ENCODE data around the gene OR7A17.

DNA sequence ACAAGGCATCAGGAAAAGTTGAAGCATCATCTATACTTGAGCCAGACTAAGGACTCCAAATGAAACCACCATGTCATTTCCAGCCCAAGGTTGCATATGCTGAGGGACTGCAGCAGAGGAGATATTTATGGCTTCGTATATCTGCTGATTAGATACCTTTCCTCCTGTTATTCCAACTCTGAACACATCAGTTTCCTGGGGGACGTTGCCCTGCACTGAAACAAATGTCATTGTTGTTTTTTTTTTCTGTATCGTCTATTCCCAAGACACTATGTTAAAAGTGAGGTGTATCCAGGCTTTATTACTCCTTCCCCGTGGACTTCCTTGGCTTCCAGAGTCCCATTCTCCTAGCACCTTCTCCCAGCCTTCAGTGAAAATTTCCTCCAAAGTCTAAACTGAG lies at the start of gene OR7A17:
- TF ChIP-seq CTCF (IDR thresholded peaks at IDR 0.05; ENCODE audit: low read length) = no peak
- TF ChIP-seq EZH2 (IDR thresholded peaks at IDR 0.05; ENCODE audit: borderline replicate concordance, low read length) = no peak
